Measurements from ENCODE around the gene EFHD1.
"Not testable (repeated sequence)": the region's sequence is repeated elsewhere in the genome, so short reads cannot be mapped to it uniquely, and the experiment has no call there.

Gene EFHD1

DNA sequence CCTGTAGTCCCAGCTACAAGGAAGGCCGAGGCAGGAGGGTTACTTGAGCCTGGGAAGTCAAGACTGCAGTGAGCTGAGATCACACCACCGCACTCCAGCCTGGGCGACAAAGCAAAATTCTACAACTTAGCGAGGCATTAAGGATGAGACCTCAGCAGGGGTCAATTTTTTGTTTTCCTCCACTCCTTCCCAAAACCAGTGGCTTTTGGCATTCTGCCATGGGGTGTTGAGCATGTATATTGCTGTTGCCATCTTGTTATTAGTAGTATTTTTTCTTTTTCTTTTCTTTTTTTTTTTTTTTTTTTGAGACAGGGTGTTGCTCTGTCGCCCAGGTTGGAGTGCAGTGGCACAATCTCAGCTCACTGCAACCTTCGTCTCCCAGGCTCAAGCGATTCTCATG is 54.8 kb downstream of the EFHD1 start:
- H4K20me1 ChIP-seq = no peaks in the 10 kb centered on the region
- no peaks in the 10 kb centered on the region for H3K9me3 ChIP-seq
- no peaks in the 10 kb centered on the region for H3K36me3 ChIP-seq
- no peak overlapping the region for H3K9ac ChIP-seq
- TF ChIP-seq Cebpa-rat (IDR thresholded peaks at IDR 0.05) = no peak
- no peak overlapping the region for H3K27ac ChIP-seq
- peaks cover 13% of the 10 kb centered on the region for H3K4me1 ChIP-seq
- no peak overlapping the region for H3K4me3 ChIP-seq
- no peaks in the 10 kb centered on the region for H3K27me3 ChIP-seq
- peak overlapping the region; percentile 42 for H3K4me2 ChIP-seq

DNA sequence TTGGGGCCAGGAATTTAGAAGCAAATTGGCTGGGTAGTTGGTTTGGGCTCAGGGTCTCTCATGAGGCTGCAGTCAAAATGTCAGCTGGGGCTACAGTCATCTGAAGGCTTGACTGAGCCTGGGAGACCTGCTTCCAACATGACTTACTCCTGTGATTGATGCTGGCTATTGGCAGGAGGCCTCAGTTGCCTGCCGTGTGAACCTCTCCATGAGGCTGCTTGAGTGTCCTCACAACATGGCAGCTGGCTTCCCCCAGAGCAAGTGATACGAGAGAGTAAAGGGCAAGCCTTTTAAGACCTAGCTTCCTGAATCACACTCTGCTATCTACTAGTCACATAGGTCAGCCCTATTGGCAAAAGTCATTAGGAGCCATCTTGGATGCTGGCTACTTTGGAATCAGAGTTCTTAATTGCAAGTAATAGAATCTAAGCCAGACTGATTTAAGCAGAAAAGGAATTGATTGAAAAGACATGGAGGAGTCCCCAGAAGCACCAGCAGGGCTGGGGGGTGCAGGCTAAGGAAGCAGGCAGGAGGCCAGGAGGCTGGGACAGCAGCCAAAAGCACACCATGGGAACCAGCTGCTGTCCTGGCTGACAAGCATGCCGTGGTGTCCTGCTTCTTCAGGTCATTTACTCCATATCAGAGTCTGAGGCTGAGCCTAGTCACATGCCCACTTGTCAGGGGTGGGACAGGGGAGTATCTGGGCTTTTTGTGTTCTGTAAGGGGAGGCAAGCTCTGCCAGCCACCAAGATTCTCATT is 55.9 kb downstream of the EFHD1 start:
- TF ChIP-seq Cebpa-rat (IDR thresholded peaks at IDR 0.05) = no peak
- Histone ChIP-seq H3K4me2 (no peak overlapping the region), H3K4me3 (no peak overlapping the region), H3K9ac (no peak overlapping the region), H3K27me3 (no peaks in the 10 kb centered on the region), H3K9me3 (no peaks in the 10 kb centered on the region), H3K4me1 (peaks cover 13% of the 10 kb centered on the region), H3K27ac (no peak overlapping the region), H4K20me1 (no peaks in the 10 kb centered on the region), H3K36me3 (no peaks in the 10 kb centered on the region)

DNA sequence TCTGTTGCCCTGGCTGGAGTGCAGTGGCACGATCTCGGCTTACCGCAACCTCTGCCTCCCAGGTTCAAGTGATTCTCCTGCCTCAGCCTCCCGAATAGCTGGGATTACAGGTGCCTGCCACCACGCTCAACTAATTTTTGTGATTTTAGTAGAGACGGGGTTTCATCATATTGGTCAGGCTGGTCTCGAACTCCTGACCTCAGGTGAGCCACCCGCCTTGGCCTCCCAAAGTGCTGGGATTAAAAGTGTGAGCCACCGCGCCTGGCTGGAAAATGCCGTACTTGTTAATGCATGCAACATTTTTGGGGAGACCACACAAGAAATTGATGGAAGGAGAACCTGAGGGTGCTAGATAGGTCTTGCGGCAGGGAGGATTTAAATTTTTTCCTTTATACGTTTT is 57.7 kb downstream of the EFHD1 start:
- not testable (repeated sequence) for H3K4me2 ChIP-seq, H4K20me1 ChIP-seq, H3K36me3 ChIP-seq, H3K27me3 ChIP-seq, H3K9me3 ChIP-seq, H3K4me3 ChIP-seq, H3K27ac ChIP-seq, H3K9ac ChIP-seq
- peaks cover 13% of the 10 kb centered on the region for H3K4me1 ChIP-seq

DNA sequence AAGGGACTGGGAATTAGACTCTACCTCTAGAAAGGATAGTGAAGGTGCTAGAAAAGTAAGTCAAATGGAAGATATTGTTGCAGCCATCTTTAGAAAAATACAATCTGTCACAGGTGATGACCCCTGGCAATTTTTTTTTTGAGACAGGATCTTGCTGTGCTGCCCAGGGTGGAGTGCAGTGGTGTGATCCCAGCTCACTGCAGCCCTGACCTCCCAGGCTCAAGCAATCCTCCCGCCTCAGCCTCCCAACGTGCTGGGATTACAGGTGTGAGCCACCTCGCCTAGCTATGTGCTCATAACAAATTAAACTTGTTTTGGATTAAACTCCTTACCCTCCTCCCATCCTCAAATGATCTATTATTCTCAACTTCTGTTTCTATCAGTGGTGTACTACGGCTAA is 59.9 kb downstream of the EFHD1 start:
- Histone ChIP-seq H3K27me3 (no peaks in the 10 kb centered on the region), H3K36me3 (no peaks in the 10 kb centered on the region), H3K4me2 (no peak overlapping the region), H4K20me1 (peaks cover 6% of the 10 kb centered on the region; the same call in 1 of the 2 replicates), H3K4me3 (no peak overlapping the region), H3K9ac (no peak overlapping the region), H3K9me3 (no peaks in the 10 kb centered on the region), H3K27ac (no peak overlapping the region), H3K4me1 (peaks cover 9% of the 10 kb centered on the region)
- no peak for TF ChIP-seq Cebpa-rat (IDR thresholded peaks at IDR 0.05)

DNA sequence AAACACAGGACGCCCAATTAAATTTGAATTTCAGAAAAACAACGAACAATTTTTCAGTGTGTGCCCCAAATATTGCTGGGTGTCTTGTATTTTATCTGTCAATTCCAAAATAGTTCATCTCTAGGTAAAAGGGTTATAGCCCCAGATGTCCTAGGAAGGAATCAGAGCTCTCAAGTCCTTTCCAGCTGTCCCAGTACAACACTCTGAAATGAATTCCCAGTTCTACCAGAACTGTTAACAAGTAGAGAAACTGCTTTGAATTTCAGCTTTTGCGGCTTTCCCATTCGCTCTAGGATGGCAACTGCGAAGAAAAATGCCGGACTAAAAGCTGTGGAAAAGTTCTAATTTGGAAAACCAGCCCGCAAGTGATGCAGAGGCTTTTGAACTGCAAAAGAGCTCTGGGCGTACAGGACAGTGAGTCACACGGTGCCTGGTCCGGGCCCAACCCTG is 63.2 kb downstream of the EFHD1 start:
- H3K27ac ChIP-seq = peak overlapping the region; percentile 31; the same call in 1 of the 2 replicates

DNA sequence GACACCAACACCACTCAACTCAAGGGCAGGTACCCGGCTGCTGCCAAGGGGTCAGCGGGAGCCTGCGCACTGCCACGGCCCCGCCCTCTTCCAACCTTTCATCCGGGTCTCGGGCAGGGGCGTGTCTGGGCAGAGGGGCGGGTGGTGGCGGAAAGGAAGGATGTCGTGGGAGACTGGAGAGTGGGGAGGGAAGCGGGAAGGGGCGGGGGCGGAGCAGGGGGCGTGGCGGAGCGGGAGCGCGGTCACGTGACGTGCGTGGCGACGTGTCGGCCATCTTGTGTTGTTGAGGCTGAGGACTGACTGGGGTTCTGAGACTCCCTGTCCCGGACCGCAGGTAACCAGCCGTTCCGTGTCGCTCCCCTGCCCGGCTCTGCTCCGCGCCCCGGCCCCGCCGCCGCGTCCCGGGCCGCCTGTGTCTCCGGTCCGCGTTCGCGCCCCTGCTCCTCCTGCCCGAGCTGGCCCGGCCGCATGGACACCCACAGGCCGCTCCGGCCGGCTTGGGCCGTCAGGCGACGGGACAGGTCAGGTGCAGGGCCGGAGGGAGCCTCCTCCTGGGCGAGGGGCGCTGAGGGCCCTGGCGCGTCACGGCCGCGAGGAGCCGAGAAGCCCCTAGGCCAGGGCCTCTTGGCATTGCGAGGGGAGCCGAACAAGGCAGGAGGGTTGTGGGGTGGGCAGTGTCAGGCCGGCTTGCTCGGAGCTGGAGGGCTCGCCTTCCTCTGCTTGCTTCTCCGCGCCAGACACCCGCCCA is 63.8 kb downstream of the EFHD1 start, which contains the start of gene GIGYF2:
GIGYF2 (plus strand) TSS at position 273 of the 748 bp plus-strand sequence. CDS start 37,867 bp downstream, outside the sequence.
- peak within 1 kb of the TSS; percentile 95 for H3K4me3 ChIP-seq

More for the DNA sequence above, 63.2 kb downstream of the EFHD1 start:
- TF ChIP-seq Cebpa-rat (IDR thresholded peaks at IDR 0.05) = no peak
- Histone ChIP-seq H4K20me1 (peaks cover 33% of the 10 kb centered on the region), H3K27me3 (no peaks in the 10 kb centered on the region), H3K9ac (peak overlapping the region; percentile 54; the same call in 1 of the 2 replicates), H3K4me2 (peak overlapping the region; percentile 76), H3K9me3 (no peaks in the 10 kb centered on the region), H3K36me3 (peaks cover 10% of the 10 kb centered on the region), H3K4me1 (peaks cover 30% of the 10 kb centered on the region), H3K4me3 (peak overlapping the region; percentile 95)

DNA sequence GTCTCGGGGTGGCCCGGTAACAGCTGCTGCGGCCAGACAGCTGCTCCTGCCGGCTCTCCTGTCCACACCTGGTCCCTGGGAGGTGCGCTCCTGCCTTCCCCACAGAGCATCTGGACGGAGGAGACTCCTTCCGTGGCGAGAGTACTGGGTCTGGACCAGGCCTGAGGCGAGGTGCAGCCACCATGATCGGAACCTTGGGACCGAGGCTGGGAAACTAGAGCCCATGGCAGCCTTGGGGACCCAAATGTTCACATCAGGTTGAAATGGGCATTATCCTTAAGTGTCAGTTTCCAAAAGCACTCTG is 64.4 kb downstream of the EFHD1 start:
- Histone ChIP-seq H3K9ac (peak overlapping the region; percentile 94), H4K20me1 (peaks cover 45% of the 10 kb centered on the region), H3K27ac (peak overlapping the region; percentile 93), H3K4me3 (peak overlapping the region; percentile 95), H3K27me3 (no peaks in the 10 kb centered on the region), H3K36me3 (peaks cover 21% of the 10 kb centered on the region), H3K4me1 (peaks cover 30% of the 10 kb centered on the region), H3K9me3 (no peaks in the 10 kb centered on the region), H3K4me2 (peak overlapping the region; percentile 83)
- TF ChIP-seq Cebpa-rat (IDR thresholded peaks at IDR 0.05) = no peak

More for the DNA sequence above, 63.8 kb downstream of the EFHD1 start, which contains the start of gene GIGYF2:
- Histone ChIP-seq H3K27me3 (no peaks in the 10 kb centered on the region), H3K4me2 (peak within 1 kb of the TSS; percentile 83), H3K27ac (peak within 1 kb of the TSS; percentile 93), H4K20me1 (peaks cover 39% of the 10 kb centered on the region), H3K4me1 (peaks cover 30% of the 10 kb centered on the region), H3K9ac (peak within 1 kb of the TSS; percentile 94), H3K36me3 (peaks cover 16% of the 10 kb centered on the region), H3K9me3 (no peaks in the 10 kb centered on the region)
- TF ChIP-seq Cebpa-rat (IDR thresholded peaks at IDR 0.05) = no peak

DNA sequence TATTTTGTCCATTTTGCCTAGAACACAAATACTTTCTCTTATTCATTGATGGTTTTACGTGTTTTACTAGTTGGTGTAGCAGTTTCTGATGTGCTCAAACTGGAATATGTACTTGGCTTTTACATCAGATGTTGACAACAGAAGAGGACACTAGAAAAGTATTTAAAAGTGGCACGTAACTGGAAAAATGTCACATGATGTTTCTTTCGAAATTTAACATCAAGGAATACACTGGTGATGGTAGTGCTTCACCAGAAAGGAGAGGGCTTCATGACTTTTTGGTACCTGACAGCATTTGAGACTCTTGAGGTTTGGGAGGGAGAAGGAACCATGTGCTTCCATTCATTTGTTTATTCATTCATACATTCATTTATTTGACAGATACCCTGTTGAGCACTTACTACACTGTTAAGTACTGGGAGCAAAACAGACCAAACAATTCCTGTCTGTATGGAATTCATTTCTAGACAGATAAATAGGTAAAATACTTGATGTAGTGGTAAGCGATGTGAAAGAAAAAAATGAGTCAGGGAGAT is 65.2 kb downstream of the EFHD1 start:
- Histone ChIP-seq H3K36me3 (peaks cover 30% of the 10 kb centered on the region), H3K4me2 (peak overlapping the region; percentile 83), H3K9ac (peak overlapping the region; percentile 94), H4K20me1 (peaks cover 53% of the 10 kb centered on the region), H3K9me3 (no peaks in the 10 kb centered on the region), H3K4me1 (peaks cover 30% of the 10 kb centered on the region), H3K27ac (no peak overlapping the region), H3K27me3 (no peaks in the 10 kb centered on the region), H3K4me3 (peak overlapping the region; percentile 95)
- no peak for TF ChIP-seq Cebpa-rat (IDR thresholded peaks at IDR 0.05)

DNA sequence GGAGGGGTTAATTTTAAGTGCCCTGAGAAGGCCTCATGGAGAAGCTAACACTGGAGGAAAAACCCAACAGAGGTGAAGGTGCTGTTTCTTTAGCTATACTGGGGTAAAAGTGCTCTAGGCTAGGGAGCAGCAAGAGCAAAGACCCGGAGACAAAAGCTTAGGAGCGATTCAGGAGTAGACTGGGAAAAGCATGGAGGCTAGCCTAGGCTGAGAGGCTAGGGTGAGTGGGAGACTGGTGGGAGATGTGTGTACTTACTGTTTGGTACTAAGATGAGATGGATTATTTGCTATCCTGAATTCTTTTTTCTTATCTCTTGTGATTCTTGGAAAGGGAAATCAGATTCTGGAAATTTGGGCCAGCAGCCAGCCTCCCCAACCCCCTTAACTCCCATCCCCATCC is 65.7 kb downstream of the EFHD1 start:
- Histone ChIP-seq H3K4me2 (peak overlapping the region; percentile 83), H3K27me3 (no peaks in the 10 kb centered on the region), H3K9ac (peak overlapping the region; percentile 94; the same call in 1 of the 2 replicates), H3K4me3 (peak overlapping the region; percentile 95), H3K4me1 (peaks cover 30% of the 10 kb centered on the region), H3K36me3 (peaks cover 35% of the 10 kb centered on the region), H3K9me3 (no peaks in the 10 kb centered on the region), H3K27ac (no peak overlapping the region), H4K20me1 (peaks cover 58% of the 10 kb centered on the region)
- no peak for TF ChIP-seq Cebpa-rat (IDR thresholded peaks at IDR 0.05)

DNA sequence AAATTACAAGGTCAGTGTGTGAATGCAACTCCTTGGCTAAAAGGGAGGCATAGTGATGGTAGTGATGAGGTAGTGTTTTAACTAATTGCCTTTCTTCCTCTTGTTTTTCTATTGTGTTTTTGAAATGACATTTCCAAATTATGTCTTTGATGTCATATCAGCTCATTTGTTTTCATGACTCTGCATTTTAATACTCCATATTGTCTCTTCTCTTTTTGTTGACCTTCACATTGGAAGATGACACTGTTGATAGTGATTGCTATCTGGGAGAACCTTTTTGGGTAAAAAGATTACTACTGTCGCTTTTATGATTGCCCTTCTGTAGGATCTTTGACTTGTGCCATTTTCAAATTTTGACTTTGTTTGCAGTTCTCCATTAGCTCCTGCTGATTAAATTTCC is 66.8 kb downstream of the EFHD1 start:
- peaks cover 44% of the 10 kb centered on the region for H3K36me3 ChIP-seq
- no peak overlapping the region for H3K4me3 ChIP-seq
- peaks cover 30% of the 10 kb centered on the region for H3K4me1 ChIP-seq
- H3K27me3 ChIP-seq = no peaks in the 10 kb centered on the region
- no peak overlapping the region for H3K27ac ChIP-seq
- H4K20me1 ChIP-seq = peaks cover 68% of the 10 kb centered on the region
- no peaks in the 10 kb centered on the region for H3K9me3 ChIP-seq
- TF ChIP-seq Cebpa-rat (IDR thresholded peaks at IDR 0.05) = no peak
- no peak overlapping the region for H3K9ac ChIP-seq
- peak overlapping the region; percentile 83 for H3K4me2 ChIP-seq

All from BLaER1 (cell line).